Immature natural killer cell (primary cell): ENCODE results near the gene RABGAP1L. TPM values are rescaled to one million over a fixed set of nuclear protein-coding genes. Genes with fewer than 3 reads are reported as not detected.

ENCODE experiments used
- DNase-seq, 3 donors: peaks; one replicate each; pipeline ENCODE4 v3.0.0; 2022; ENCODE audit warnings: mixed read lengths in 1 of 3
- H3K27ac Mint-ChIP-seq, 6 donors: one replicate each; pipeline ENCODE4 v1.8.0; 2020; ENCODE audit warnings: mixed read lengths in 6 of 6, mild to moderate bottlenecking in 5 of 6, inconsistent platforms in 4 of 6, moderate library complexity in 3 of 6
- H3K27me3 Mint-ChIP-seq, 3 donors: one replicate each; pipeline ENCODE4 v1.8.0; 2020 to 2021; ENCODE audit warnings: low read depth in 3 of 3, mild to moderate bottlenecking in 3 of 3, mixed read lengths in 3 of 3, moderate library complexity in 3 of 3, inconsistent platforms in 1 of 3
- H3K36me3 Mint-ChIP-seq, 3 donors: one replicate each; pipeline ENCODE4 v1.8.0; 2020; ENCODE audit warnings: mixed read lengths in 3 of 3, inconsistent platforms in 2 of 3, mild to moderate bottlenecking in 2 of 3
- H3K4me1 Mint-ChIP-seq, 2 donors: one replicate each; pipeline ENCODE4 v1.8.0; 2020; ENCODE audit warnings: inconsistent platforms in 2 of 2, mild to moderate bottlenecking in 2 of 2, mixed read lengths in 2 of 2, moderate library complexity in 1 of 2
- H3K4me3 Mint-ChIP-seq, 5 donors: one replicate each; pipeline ENCODE4 v1.8.0; 2020; ENCODE audit warnings: mild to moderate bottlenecking in 5 of 5, mixed read lengths in 5 of 5, inconsistent platforms in 3 of 5, moderate library complexity in 3 of 5
- H3K9me3 Mint-ChIP-seq, 6 donors: one replicate each; pipeline ENCODE4 v1.8.0; 2020; ENCODE audit warnings: mild to moderate bottlenecking in 6 of 6, mixed read lengths in 6 of 6, inconsistent platforms in 4 of 6, moderate library complexity in 3 of 6
- polyA plus RNA-seq, 3 donors: library from polyadenylated mRNA; unstranded; fragments of 300-500 nt; fragmentation: Illumina TruSeq; gene quantifications; one replicate each; pipeline ENCODE4 v1.2.3, GENCODE V29; 2021

RABGAP1L gene
- polyA plus RNA-seq, 3 donors from 2014 or later: 80.2 to 114 (median 86.8) TPM

DNA sequence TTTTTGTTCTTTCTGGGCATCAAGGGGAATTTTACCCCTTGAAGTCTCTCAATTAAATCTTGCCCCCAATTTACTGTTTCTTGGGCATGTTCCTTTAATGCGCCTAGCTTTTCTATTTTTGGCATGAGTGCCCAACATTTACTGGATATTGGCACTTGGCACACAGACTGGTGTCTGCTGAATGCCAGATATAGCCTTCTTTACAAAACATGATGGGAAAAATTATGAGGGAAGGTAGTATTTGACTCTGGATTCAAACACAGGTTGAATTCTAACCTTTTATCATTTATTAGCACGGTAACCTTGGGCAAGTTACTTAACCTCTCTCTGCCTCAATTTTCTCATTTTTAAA lies 200.1 kb downstream of the RABGAP1L start:
- DNase-seq: no peak
- peaks cover 0 to 6% (median 0%) of the 10 kb centered on the region in 3 donors for H3K36me3 Mint-ChIP-seq
- peaks cover 23 to 54% of the 10 kb centered on the region in 2 donors for H3K4me1 Mint-ChIP-seq
- no peaks in the 10 kb centered on the region for H3K9me3 Mint-ChIP-seq
- no peaks in the 10 kb centered on the region for H3K27me3 Mint-ChIP-seq
- no peak overlapping the region for H3K27ac Mint-ChIP-seq
- no peak overlapping the region for H3K4me3 Mint-ChIP-seq

DNA sequence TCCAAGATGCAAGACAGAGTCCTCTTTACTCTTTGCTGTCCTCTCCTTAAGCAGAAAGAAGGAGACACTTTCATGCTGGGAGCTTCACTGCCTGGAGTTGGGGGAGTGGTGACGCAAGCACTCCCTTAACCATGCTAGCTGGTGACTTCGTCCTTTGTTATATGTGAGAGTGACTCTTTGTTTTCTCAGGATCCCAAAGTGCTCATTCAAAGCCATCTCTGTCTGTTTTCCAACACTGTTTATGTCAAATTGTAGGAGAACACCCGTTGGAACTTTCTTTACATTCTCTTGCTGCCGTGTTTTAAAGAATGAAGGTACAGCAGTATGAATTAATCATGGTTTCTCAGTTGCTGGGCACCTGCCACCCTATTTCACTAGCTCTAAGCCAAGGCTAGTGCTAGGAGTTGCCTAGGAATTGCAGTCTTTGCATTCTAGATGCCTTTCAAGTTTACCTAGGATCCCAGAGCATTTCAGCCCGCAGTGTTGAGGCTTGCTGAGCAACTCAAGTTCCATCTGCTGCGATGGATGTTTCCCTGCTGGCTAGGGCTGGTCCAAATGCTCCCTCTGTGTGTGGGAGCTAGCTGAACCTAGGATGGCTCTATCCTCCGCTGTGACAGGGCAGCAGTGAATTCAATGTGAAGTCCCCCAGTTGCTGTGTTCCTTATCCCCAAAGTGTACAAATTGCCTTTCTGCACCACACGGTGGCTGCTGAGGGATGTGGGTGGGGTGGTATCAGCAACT lies 205.8 kb downstream of the RABGAP1L start:
- Mint-ChIP-seq H3K4me1 (peaks cover 11 to 43% of the 10 kb centered on the region in 2 donors), H3K36me3 (peaks cover 3 to 7% (median 4%) of the 10 kb centered on the region in 3 donors), H3K27ac (no peak overlapping the region), H3K27me3 (no peaks in the 10 kb centered on the region), H3K4me3 (no peak overlapping the region), H3K9me3 (no peaks in the 10 kb centered on the region)
- DNase-seq: no peak

DNA sequence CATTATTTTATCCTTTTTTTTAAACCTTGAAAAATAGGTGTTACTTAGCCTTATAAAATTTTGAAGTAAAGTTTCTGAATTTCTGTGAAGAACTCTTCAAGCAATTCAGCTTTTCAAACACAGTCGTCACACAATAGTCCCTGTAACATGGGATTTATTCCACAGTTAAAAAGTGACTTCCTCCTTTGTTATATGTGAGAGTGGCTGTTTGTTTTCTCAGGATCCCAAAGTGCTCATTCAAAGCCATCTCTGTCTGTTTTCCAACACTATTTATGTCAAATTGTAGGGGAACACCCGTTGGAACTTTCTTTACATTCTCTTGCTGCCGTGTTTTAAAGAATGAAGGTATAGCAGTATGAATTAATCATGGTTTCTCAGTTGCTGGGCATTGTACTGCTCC lies 207.6 kb downstream of the RABGAP1L start:
- Mint-ChIP-seq H3K4me3 (no peak overlapping the region), H3K9me3 (no peaks in the 10 kb centered on the region), H3K36me3 (peaks cover 1 to 8% (median 5%) of the 10 kb centered on the region in 3 donors), H3K27ac (peak overlapping the region in 1 of 6 donors; percentile 12), H3K27me3 (no peaks in the 10 kb centered on the region), H3K4me1 (peaks cover 9 to 43% of the 10 kb centered on the region in 2 donors)
- no peak for DNase-seq

DNA sequence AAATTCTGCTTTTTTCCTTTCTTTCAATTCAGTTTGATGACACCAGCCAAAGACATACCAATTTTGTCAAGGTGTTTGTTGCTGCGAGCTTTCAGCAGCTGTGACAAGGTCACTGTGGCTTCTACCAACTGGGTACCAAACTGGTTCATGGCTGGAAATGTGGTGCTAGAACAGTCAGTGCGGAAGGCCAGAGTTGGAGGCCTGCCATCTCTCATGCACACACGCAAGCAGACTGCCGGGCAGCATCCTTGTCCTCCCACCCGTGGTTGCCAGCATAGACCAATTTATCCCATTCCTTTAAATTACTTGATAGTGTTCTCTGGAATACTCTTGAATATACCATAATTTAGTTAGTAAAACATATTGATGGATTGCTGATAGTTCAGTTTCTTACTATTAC lies 208.6 kb downstream of the RABGAP1L start:
- Mint-ChIP-seq H3K27ac (no peak overlapping the region), H3K4me3 (no peak overlapping the region), H3K4me1 (peaks cover 6 to 39% of the 10 kb centered on the region in 2 donors), H3K27me3 (no peaks in the 10 kb centered on the region), H3K36me3 (peaks cover 0 to 11% (median 9%) of the 10 kb centered on the region in 3 donors), H3K9me3 (no peaks in the 10 kb centered on the region)
- DNase-seq: no peak

DNA sequence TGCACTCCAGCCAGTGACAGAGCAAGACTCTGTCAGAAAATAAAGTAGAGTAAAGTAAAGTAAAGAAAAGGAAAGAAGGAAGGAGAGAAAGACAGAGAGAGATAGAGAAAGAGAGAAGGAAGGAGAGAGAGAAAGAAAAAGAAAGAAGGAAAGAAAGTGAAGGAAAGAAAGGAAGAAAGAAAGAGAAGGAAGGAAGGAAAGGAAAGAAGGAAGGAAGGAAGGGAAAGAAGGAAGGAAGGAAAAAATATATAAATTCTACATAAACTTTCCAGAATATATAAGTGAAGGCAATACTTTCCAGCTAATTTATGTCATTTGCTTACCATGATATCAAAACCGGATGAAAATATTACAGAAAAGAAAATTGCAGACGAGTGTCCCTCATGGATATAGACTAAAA lies 216.7 kb downstream of the RABGAP1L start:
- DNase-seq: no peak
- peaks cover 6 to 17% of the 10 kb centered on the region in 2 donors for H3K4me1 Mint-ChIP-seq
- H3K27ac Mint-ChIP-seq: peak overlapping the region in 2 of 6 donors; percentile 51 to 77
- peaks cover 9 to 12% (median 11%) of the 10 kb centered on the region in 3 donors for H3K36me3 Mint-ChIP-seq
- peaks cover 0 to 2% (median 0%) of the 10 kb centered on the region in 3 donors for H3K27me3 Mint-ChIP-seq
- no peak overlapping the region for H3K4me3 Mint-ChIP-seq
- H3K9me3 Mint-ChIP-seq: peaks cover 0 to 3% (median 0%) of the 10 kb centered on the region in 6 donors

DNA sequence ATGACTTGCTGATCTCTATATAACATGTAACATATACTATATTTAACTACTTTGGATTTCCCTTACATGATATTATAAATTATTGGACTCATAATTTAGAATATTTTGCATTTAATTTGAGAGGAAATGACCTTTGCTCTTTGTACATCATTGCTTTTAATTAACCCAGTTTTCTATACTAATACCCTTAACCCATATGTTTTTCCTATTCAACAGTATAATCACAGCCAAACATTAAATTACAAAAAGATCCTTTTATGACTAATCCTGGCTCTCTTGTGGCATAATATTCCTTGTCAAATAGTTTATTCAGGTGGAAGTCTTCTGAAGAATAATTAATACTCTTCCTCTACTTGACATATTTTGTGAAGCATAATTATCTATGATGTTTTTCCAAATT lies 232.4 kb downstream of the RABGAP1L start:
- Mint-ChIP-seq H3K9me3 (no peaks in the 10 kb centered on the region), H3K4me3 (no peak overlapping the region), H3K4me1 (peaks cover 2 to 4% of the 10 kb centered on the region in 2 donors), H3K27ac (no peak overlapping the region), H3K36me3 (peaks cover 8 to 19% (median 13%) of the 10 kb centered on the region in 3 donors), H3K27me3 (no peaks in the 10 kb centered on the region)
- DNase-seq: no peak

DNA sequence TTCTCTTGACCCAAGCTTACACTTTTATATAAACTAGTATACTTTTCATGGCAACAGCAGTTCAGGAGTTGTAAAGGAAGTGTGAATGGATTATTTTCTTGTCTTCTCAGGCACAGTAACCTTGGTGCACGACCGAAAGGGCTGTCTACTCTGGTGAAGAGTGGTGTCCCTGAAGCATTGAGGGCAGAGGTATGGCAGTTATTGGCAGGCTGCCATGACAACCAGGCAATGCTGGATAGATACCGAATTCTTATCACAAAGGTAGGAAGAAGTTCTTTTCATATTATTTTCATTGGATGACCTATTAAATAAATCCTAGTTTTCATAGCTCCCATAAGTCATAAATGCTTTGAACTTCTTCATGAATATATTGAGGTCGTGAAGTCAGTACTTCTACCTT lies 234.6 kb downstream of the RABGAP1L start:
- no peak overlapping the region for H3K4me3 Mint-ChIP-seq
- no peak for DNase-seq
- H3K27ac Mint-ChIP-seq: no peak overlapping the region
- H3K4me1 Mint-ChIP-seq: peaks cover 13 to 24% of the 10 kb centered on the region in 2 donors
- no peaks in the 10 kb centered on the region for H3K9me3 Mint-ChIP-seq
- H3K36me3 Mint-ChIP-seq: peaks cover 10 to 19% (median 17%) of the 10 kb centered on the region in 3 donors
- H3K27me3 Mint-ChIP-seq: no peaks in the 10 kb centered on the region

DNA sequence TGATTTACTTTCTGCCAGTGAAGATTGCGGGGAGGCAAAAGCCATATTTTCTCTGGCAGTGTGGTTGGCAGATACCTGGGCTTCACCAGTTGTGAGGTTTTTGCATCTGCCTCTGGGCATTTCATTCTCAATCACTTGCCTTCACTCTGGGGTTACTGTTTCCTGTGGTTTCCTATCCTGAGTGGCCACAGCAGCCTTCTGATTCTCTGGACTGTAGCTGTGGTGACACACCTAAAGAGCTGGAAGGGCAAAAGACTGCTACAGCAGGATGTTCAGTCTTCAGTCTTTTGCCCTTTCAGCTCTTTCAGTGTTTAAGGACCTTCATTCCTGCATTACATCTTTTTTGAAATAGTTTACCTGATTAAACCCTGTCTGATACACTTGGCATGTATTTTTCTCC lies 237.9 kb downstream of the RABGAP1L start:
- Mint-ChIP-seq H3K9me3 (no peaks in the 10 kb centered on the region), H3K27me3 (peaks cover 0 to 2% (median 0%) of the 10 kb centered on the region in 3 donors), H3K36me3 (peaks cover 21 to 28% (median 22%) of the 10 kb centered on the region in 3 donors), H3K27ac (peak overlapping the region in 5 of 6 donors; percentile 25 to 60 (median 51)), H3K4me1 (peaks cover 13 to 31% of the 10 kb centered on the region in 2 donors), H3K4me3 (peak overlapping the region in 2 of 5 donors; percentile 22 to 31)
- DNase-seq: peak; percentile 12 to 31 (median 27)

DNA sequence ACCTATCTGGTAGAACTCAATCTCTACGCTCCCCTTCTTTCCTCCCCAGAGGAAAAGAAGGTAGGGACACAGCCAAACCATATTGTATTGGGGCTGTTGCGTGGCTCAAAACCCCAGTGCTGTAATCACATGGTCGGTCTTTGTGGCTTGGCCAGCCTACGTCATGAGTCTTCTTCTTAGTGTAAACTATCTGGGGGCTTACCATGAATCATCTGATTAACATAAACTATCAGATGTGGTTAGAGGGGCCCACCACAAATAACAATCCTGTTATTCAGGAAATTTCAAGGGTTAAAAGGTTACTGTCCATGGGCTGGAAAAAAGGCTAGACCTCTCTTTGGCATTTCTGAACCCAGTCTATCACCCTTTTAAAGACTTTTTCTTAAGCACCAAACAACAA lies 238.9 kb downstream of the RABGAP1L start:
- Mint-ChIP-seq H3K36me3 (peaks cover 21 to 28% (median 22%) of the 10 kb centered on the region in 3 donors), H3K4me3 (no peak overlapping the region), H3K27me3 (peaks cover 0 to 2% (median 0%) of the 10 kb centered on the region in 3 donors), H3K4me1 (peaks cover 13 to 31% of the 10 kb centered on the region in 2 donors), H3K9me3 (no peaks in the 10 kb centered on the region), H3K27ac (no peak overlapping the region)
- no peak for DNase-seq

DNA sequence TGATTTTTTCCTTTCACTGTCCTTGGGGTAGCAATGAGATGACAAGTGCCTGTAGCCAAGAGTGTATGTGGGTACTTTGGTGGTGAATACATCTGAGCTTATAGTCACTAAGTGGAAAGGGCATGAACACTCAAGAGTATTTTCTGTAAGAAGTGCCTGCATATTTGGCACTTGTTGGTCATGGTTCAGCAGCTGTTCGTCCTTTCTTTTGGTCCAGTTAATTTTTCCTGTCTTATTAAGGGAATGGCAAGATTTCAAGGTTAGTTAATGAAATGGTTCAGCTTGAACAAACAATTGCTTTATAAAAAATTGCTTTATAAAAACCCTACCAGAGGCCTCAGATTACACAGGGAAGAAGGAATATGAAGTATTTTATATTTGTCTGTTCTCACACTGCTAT lies 239.9 kb downstream of the RABGAP1L start:
- Mint-ChIP-seq H3K9me3 (no peaks in the 10 kb centered on the region), H3K36me3 (peaks cover 15 to 23% (median 18%) of the 10 kb centered on the region in 3 donors), H3K4me1 (peaks cover 13 to 31% of the 10 kb centered on the region in 2 donors), H3K27ac (peak overlapping the region in 1 of 6 donors; percentile 45), H3K27me3 (peaks cover 0 to 2% (median 0%) of the 10 kb centered on the region in 3 donors), H3K4me3 (no peak overlapping the region)
- no peak for DNase-seq

DNA sequence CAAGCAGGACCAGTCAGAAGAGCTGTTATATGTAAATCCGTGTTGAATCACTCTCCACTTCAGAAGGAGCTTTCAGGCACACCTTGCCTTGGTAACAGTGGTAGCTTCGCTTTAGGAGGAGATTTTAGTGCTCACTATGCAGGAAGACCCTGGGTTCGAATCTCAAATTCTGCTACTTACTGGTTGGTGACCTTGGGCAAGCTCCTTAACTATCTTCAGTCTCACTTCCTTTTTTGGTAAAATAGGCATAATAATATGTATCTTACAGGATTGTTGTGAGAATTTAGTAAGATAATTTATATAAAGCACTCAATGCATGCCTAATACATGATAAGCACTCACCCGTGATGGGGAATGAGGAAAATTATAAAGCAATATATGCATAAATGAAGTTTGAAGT lies 241.8 kb downstream of the RABGAP1L start:
- H3K27ac Mint-ChIP-seq: no peak overlapping the region
- H3K36me3 Mint-ChIP-seq: peaks cover 11 to 23% (median 18%) of the 10 kb centered on the region in 3 donors
- H3K4me3 Mint-ChIP-seq: no peak overlapping the region
- H3K9me3 Mint-ChIP-seq: no peaks in the 10 kb centered on the region
- peaks cover 13 to 37% of the 10 kb centered on the region in 2 donors for H3K4me1 Mint-ChIP-seq
- peaks cover 0 to 2% (median 0%) of the 10 kb centered on the region in 3 donors for H3K27me3 Mint-ChIP-seq
- no peak for DNase-seq

DNA sequence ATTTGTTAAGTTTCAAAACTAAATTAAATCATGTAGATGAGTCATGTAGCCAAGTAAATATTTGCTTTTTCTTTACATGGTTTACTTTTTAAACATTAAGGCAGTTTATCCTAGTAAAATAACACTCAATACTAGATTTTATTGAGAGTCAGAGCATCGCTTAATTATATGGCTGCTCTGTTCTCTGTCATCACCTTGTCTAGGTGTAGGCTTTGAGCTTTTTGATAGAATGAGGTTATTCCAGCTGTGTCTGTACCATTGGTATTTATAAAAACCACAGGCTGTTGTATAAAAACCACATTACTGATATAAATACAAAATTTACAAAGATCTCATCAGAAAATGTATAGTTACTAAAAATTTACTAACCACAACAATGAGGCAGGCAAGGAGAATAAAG lies 245.9 kb downstream of the RABGAP1L start:
- DNase-seq: no peak
- H3K4me3 Mint-ChIP-seq: no peak overlapping the region
- peaks cover 5 to 14% (median 7%) of the 10 kb centered on the region in 3 donors for H3K36me3 Mint-ChIP-seq
- H3K4me1 Mint-ChIP-seq: peaks cover 4 to 37% of the 10 kb centered on the region in 2 donors
- no peak overlapping the region for H3K27ac Mint-ChIP-seq
- H3K27me3 Mint-ChIP-seq: peaks cover 0 to 2% (median 0%) of the 10 kb centered on the region in 3 donors
- H3K9me3 Mint-ChIP-seq: peaks cover 0 to 2% (median 0%) of the 10 kb centered on the region in 6 donors

DNA sequence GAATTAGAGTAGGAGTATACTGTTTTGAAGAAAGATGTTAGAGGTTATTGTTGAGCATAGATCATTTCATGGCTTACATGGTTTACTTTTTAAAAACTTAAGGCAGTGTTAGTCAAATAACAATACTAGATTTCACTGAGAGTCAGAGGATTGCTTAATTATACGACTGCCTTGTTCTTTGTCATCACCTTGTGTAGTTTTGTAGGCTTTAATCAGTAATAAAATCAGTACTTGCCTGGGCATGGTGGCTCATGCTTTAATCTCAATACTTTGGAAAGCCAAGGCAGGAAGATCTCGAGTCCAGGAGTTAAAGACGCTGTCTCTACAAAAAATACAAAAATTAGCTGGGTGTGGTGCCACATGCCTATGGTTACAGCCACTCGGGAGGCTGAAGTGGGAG lies 247.1 kb downstream of the RABGAP1L start:
- Mint-ChIP-seq H3K4me3 (no peak overlapping the region), H3K9me3 (peaks cover 0 to 2% (median 0%) of the 10 kb centered on the region in 6 donors), H3K27ac (no peak overlapping the region), H3K27me3 (no peaks in the 10 kb centered on the region), H3K4me1 (peaks cover 7 to 39% of the 10 kb centered on the region in 2 donors), H3K36me3 (peaks cover 0 to 6% (median 0%) of the 10 kb centered on the region in 3 donors)
- DNase-seq: no peak

DNA sequence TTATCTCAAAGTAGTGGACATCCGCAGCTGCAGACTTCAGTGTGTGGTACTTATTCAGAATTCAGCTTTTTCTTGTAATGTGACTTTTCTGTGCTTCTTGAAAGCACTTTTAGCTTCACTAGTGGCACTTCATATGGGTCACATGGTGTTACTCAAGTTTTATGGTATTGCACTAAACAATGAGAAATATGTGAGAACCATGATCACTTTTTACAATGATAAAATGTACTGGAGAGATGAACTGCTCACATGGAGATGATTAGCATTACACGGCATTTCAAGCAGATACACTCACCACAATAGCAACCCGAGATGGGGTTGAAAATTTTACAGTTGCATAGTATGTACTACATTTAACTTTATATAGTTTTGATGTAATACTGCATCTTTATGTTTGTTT lies 248.3 kb downstream of the RABGAP1L start:
- H3K27me3 Mint-ChIP-seq: no peaks in the 10 kb centered on the region
- peaks cover 0 to 2% (median 0%) of the 10 kb centered on the region in 6 donors for H3K9me3 Mint-ChIP-seq
- H3K4me1 Mint-ChIP-seq: peaks cover 15 to 51% of the 10 kb centered on the region in 2 donors
- DNase-seq: no peak
- H3K36me3 Mint-ChIP-seq: peaks cover 0 to 4% (median 0%) of the 10 kb centered on the region in 3 donors
- H3K4me3 Mint-ChIP-seq: no peak overlapping the region
- H3K27ac Mint-ChIP-seq: no peak overlapping the region
